SK-N-MC (cell line): ENCODE data around the gene FAM107B.

Experiments
- EZH2 ChIP-seq: fragments of 200-600 bp; sonication (generic); IDR thresholded peaks from one replicate; pipeline ENCODE4 v1.6.1; 2017; ENCODE audit warnings: antibody characterized with exemption
- POLR2AphosphoS5 ChIP-seq: IDR thresholded peaks from 2 replicates; pipeline ENCODE4 v1.6.1; 2012; ENCODE audit warnings: mild to moderate bottlenecking, low read depth, low read length, borderline replicate concordance

DNA sequence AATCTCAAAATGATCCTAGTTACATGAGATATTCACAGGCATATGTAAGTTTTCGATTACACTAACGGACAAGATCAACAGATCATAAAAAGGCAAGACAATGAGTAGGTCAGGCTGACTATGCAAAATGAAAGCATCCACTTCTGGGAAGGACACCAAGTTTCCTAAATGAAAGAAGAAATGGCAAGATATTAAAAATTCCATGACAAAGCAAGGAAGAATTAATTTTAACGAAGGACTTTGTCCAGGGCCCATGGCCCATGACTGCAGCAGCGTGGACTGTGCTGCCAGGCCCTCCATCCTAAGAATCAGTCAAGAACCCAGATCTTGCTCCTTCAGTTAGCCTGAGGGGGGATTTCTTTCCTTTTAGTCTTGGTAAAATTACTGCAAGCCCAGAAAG lies 261.6 kb downstream of the FAM107B start:
- no peak for TF ChIP-seq EZH2
- no peak for TF ChIP-seq POLR2AphosphoS5
